Upper lobe of left lung (tissue), 4 donors: ENCODE results near the gene ST6GALNAC3.

ENCODE experiments used
- POLR2AphosphoS5 ChIP-seq, 2 donors: sonication (generic); formaldehyde crosslinking; IDR thresholded peaks; one replicate each; pipeline ENCODE4 v1.5.1; 2017; ENCODE audit warnings: antibody characterized with exemption in 2 of 2
- TF ChIP-seq, protein P1 (sequence below), 6 experiments: fragments of 450-650 bp in 4 of 6; fragments of 200-600 bp in 2 of 6; sonication (generic) in 2 of 6; IDR thresholded peaks; one replicate each; pipeline ENCODE4 v1.5.1; 2016 to 2019; ENCODE audit warnings: antibody characterized with exemption in 6 of 6

DNA sequence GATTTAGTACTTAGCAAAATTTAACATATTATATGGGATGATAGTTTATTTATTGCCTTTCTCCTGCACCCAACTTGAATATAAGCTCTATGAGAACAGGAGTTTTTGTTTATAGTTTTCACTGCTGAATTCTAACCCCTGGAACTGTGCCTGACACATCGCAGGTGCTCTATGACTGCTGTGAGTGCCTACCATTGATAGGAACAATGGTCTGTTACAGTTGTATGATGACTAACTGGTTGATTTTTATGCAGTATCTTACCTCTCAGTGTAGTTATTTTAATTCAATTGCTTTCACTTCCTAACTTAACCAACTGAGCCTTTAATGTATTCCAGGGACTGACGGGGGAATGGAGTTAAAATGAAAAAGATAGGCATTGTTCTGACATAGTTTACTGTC lies 336.0 kb downstream of the ST6GALNAC3 start:
- TF ChIP-seq, protein P1, sequence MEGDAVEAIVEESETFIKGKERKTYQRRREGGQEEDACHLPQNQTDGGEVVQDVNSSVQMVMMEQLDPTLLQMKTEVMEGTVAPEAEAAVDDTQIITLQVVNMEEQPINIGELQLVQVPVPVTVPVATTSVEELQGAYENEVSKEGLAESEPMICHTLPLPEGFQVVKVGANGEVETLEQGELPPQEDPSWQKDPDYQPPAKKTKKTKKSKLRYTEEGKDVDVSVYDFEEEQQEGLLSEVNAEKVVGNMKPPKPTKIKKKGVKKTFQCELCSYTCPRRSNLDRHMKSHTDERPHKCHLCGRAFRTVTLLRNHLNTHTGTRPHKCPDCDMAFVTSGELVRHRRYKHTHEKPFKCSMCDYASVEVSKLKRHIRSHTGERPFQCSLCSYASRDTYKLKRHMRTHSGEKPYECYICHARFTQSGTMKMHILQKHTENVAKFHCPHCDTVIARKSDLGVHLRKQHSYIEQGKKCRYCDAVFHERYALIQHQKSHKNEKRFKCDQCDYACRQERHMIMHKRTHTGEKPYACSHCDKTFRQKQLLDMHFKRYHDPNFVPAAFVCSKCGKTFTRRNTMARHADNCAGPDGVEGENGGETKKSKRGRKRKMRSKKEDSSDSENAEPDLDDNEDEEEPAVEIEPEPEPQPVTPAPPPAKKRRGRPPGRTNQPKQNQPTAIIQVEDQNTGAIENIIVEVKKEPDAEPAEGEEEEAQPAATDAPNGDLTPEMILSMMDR (IDR thresholded peaks at IDR 0.05), result no peak
- TF ChIP-seq POLR2AphosphoS5 (IDR thresholded peaks at IDR 0.05), result no peak
